Activated T-cell treated with anti-CD3 and anti-CD28 coated beads, Interleukin-2, amount 50 U/mL, for 48 hours (primary cell): ENCODE data around the gene MAML3.

Experiments
- DNase-seq, 2 experiments: peaks; one replicate each; pipeline ENCODE4 v3.0.0-alpha.2; 2020

MAML3 gene

GRCh38 chr4:139854668-139855403 lies 299.1 kb downstream of the MAML3 start:
- no peak for DNase-seq

- no peak for DNase-seq
These were observed 300.7 kb downstream of the MAML3 start for GRCh38 chr4:139853309-139853708.

- DNase-seq = peak; percentile 35 to 44
These were observed 301.2 kb downstream of the MAML3 start for GRCh38 chr4:139852612-139853269.

GRCh38 chr4:139851639-139852038 lies 302.3 kb downstream of the MAML3 start:
- DNase-seq = no peak

GRCh38 chr4:139851133-139851532 lies 302.9 kb downstream of the MAML3 start:
- DNase-seq = no peak

GRCh38 chr4:139849219-139849618 lies 304.8 kb downstream of the MAML3 start:
- DNase-seq = no peak

- DNase-seq = no peak
These were observed 306.0 kb downstream of the MAML3 start for GRCh38 chr4:139848028-139848427.

- DNase-seq = no peak
These were observed 306.4 kb downstream of the MAML3 start for GRCh38 chr4:139847602-139848001.

GRCh38 chr4:139846766-139847165 lies 307.2 kb downstream of the MAML3 start:
- no peak for DNase-seq

GRCh38 chr4:139845453-139846093 lies 308.4 kb downstream of the MAML3 start:
- DNase-seq = no peak

- DNase-seq = no peak
These were observed 309.4 kb downstream of the MAML3 start for GRCh38 chr4:139844459-139845036.

- DNase-seq = no peak
These were observed 309.9 kb downstream of the MAML3 start for GRCh38 chr4:139844057-139844456.

- no peak for DNase-seq
These were observed 310.3 kb downstream of the MAML3 start for GRCh38 chr4:139843641-139844040.

- no peak for DNase-seq
These were observed 312.4 kb downstream of the MAML3 start for GRCh38 chr4:139841464-139842195.

- no peak for DNase-seq
These were observed 313.2 kb downstream of the MAML3 start for GRCh38 chr4:139840773-139841172.

GRCh38 chr4:139839403-139840031 lies 314.5 kb downstream of the MAML3 start:
- no peak for DNase-seq

GRCh38 chr4:139838811-139839210 lies 315.2 kb downstream of the MAML3 start:
- no peak for DNase-seq

- DNase-seq = no peak
These were observed 319.0 kb downstream of the MAML3 start for GRCh38 chr4:139834981-139835391.

- no peak for DNase-seq
These were observed 319.7 kb downstream of the MAML3 start for GRCh38 chr4:139834226-139834662.

- no peak for DNase-seq
These were observed 320.7 kb downstream of the MAML3 start for GRCh38 chr4:139833151-139833910.

GRCh38 chr4:139828966-139829664 lies 324.9 kb downstream of the MAML3 start:
- no peak for DNase-seq
